HEK293 (cell line): ENCODE results near the gene ITFG2.

Experiments
- HOXA7 ChIP-seq: sonication (generic); formaldehyde crosslinking; IDR thresholded peaks from 2 replicates; pipeline ENCODE4 v1.8.1; 2022; ENCODE audit warnings: missing genetic modification reagents, borderline replicate concordance
- SP2 ChIP-seq: fragments of 450-650 bp; formaldehyde crosslinking; IDR thresholded peaks from 2 replicates; pipeline ENCODE4 v1.5.1; 2016; ENCODE audit warnings: missing biosample characterization, missing genetic modification characterization
- ZBTB20 ChIP-seq: fragments of 450-650 bp; formaldehyde crosslinking; IDR thresholded peaks from 2 replicates; pipeline ENCODE4 v1.5.1; 2016; ENCODE audit warnings: missing biosample characterization, missing genetic modification characterization
- ZBTB49 ChIP-seq: fragments of 450-650 bp; formaldehyde crosslinking; IDR thresholded peaks from 2 replicates; pipeline ENCODE4 v1.5.1; 2016; ENCODE audit warnings: missing biosample characterization, missing genetic modification characterization, low read depth
- ZEB2 ChIP-seq: fragments of 450-650 bp; formaldehyde crosslinking; IDR thresholded peaks from 2 replicates; pipeline ENCODE4 v1.5.1; 2016; ENCODE audit warnings: missing biosample characterization, missing genetic modification characterization
- ZIC2 ChIP-seq: fragments of 450-650 bp; formaldehyde crosslinking; IDR thresholded peaks from 2 replicates; pipeline ENCODE4 v1.5.1; 2016; ENCODE audit warnings: missing biosample characterization, missing genetic modification characterization
- ZNF133 ChIP-seq: fragments of 450-650 bp; formaldehyde crosslinking; IDR thresholded peaks from 2 replicates; pipeline ENCODE4 v1.5.1; 2016; ENCODE audit warnings: missing biosample characterization, missing genetic modification characterization
- ZNF211 ChIP-seq: fragments of 450-650 bp; formaldehyde crosslinking; IDR thresholded peaks from 2 replicates; pipeline ENCODE4 v1.5.1; 2016; ENCODE audit warnings: low read depth, missing biosample characterization, missing genetic modification characterization
- ZNF266 ChIP-seq: fragments of 450-650 bp; formaldehyde crosslinking; IDR thresholded peaks from 2 replicates; pipeline ENCODE4 v1.5.1; 2016; ENCODE audit warnings: missing biosample characterization, missing genetic modification characterization, low read depth
- ZNF280C ChIP-seq: fragments of 450-650 bp; formaldehyde crosslinking; IDR thresholded peaks from 2 replicates; pipeline ENCODE4 v1.5.1; 2016; ENCODE audit warnings: missing biosample characterization, missing genetic modification characterization
- ZNF280D ChIP-seq: fragments of 450-650 bp; formaldehyde crosslinking; IDR thresholded peaks from 2 replicates; pipeline ENCODE4 v1.5.1; 2016; ENCODE audit warnings: missing biosample characterization, missing genetic modification characterization
- ZNF350 ChIP-seq: fragments of 450-650 bp; formaldehyde crosslinking; IDR thresholded peaks from 2 replicates; pipeline ENCODE4 v1.5.0; 2017; ENCODE audit warnings: missing biosample characterization, mild to moderate bottlenecking, missing genetic modification characterization
- ZNF37A ChIP-seq: fragments of 450-650 bp; IDR thresholded peaks from 2 replicates; pipeline ENCODE4 v1.5.1; 2018; ENCODE audit warnings: missing biosample characterization, missing genetic modification characterization
- ZNF404 ChIP-seq: fragments of 450-650 bp; formaldehyde crosslinking; IDR thresholded peaks from 2 replicates; pipeline ENCODE4 v1.5.1; 2017; ENCODE audit warnings: missing biosample characterization, missing genetic modification characterization
- ZNF473 ChIP-seq: fragments of 450-650 bp; formaldehyde crosslinking; IDR thresholded peaks from 2 replicates; pipeline ENCODE4 v1.5.1; 2017; ENCODE audit warnings: missing biosample characterization, missing genetic modification characterization
- ZNF48 ChIP-seq: fragments of 450-650 bp; formaldehyde crosslinking; IDR thresholded peaks from 2 replicates; pipeline ENCODE4 v1.5.1; 2016; ENCODE audit warnings: missing biosample characterization, missing genetic modification characterization
- ZNF488 ChIP-seq: fragments of 450-650 bp; formaldehyde crosslinking; IDR thresholded peaks from 2 replicates; pipeline ENCODE4 v1.5.1; 2016; ENCODE audit warnings: missing biosample characterization, missing genetic modification characterization
- ZNF501 ChIP-seq: fragments of 450-650 bp; formaldehyde crosslinking; IDR thresholded peaks from 2 replicates; pipeline ENCODE4 v1.5.1; 2016; ENCODE audit warnings: missing biosample characterization, missing genetic modification characterization
- ZNF510 ChIP-seq: fragments of 450-650 bp; formaldehyde crosslinking; IDR thresholded peaks from 2 replicates; pipeline ENCODE4 v1.5.1; 2018; ENCODE audit warnings: mild to moderate bottlenecking, missing genetic modification characterization, missing biosample characterization; ENCODE audit not compliant: insufficient replicate concordance
- ZNF600 ChIP-seq: fragments of 450-650 bp; formaldehyde crosslinking; IDR thresholded peaks from 2 replicates; pipeline ENCODE4 v1.5.1; 2016; ENCODE audit warnings: missing biosample characterization, missing genetic modification characterization
- ZNF629 ChIP-seq: fragments of 450-650 bp; formaldehyde crosslinking; IDR thresholded peaks from 2 replicates; pipeline ENCODE4 v1.5.1; 2017; ENCODE audit warnings: missing biosample characterization, missing genetic modification characterization
- ZNF658 ChIP-seq: fragments of 450-650 bp; formaldehyde crosslinking; IDR thresholded peaks from 2 replicates; pipeline ENCODE4; 2016; ENCODE audit warnings: missing biosample characterization, missing genetic modification characterization
- ZNF660 ChIP-seq: fragments of 450-650 bp; IDR thresholded peaks from 2 replicates; pipeline ENCODE4 v1.5.1; 2018; ENCODE audit warnings: missing biosample characterization, mild to moderate bottlenecking, missing genetic modification characterization
- ZNF701 ChIP-seq: fragments of 450-650 bp; formaldehyde crosslinking; IDR thresholded peaks from 2 replicates; pipeline ENCODE4 v1.5.1; 2016; ENCODE audit warnings: missing biosample characterization, missing genetic modification characterization
- ZNF747 ChIP-seq: fragments of 450-650 bp; formaldehyde crosslinking; IDR thresholded peaks from 2 replicates; pipeline ENCODE4 v1.5.1; 2016; ENCODE audit warnings: missing biosample characterization, missing genetic modification characterization
- ZNF837 ChIP-seq: fragments of 450-650 bp; formaldehyde crosslinking; IDR thresholded peaks from 2 replicates; pipeline ENCODE4 v1.5.1; 2016; ENCODE audit warnings: missing biosample characterization, missing genetic modification characterization
- ZSCAN30 ChIP-seq: fragments of 450-650 bp; IDR thresholded peaks from 2 replicates; pipeline ENCODE4 v1.5.1; 2018; ENCODE audit warnings: missing biosample characterization, mild to moderate bottlenecking, missing genetic modification characterization, moderate library complexity
- ZXDB ChIP-seq: fragments of 450-650 bp; formaldehyde crosslinking; IDR thresholded peaks from 2 replicates; pipeline ENCODE4 v1.5.1; 2016; ENCODE audit warnings: missing biosample characterization, missing genetic modification characterization
- TF ChIP-seq, protein P1 (sequence below): fragments of 450-650 bp; formaldehyde crosslinking; IDR thresholded peaks from 2 replicates; pipeline ENCODE4 v1.5.1; 2017; ENCODE audit warnings: missing biosample characterization, missing genetic modification characterization
- TF ChIP-seq, protein P2 (sequence below): fragments of 450-650 bp; formaldehyde crosslinking; IDR thresholded peaks from 2 replicates; pipeline ENCODE4 v1.5.1; 2016; ENCODE audit warnings: missing biosample characterization, missing genetic modification characterization

The ITFG2 gene

DNA sequence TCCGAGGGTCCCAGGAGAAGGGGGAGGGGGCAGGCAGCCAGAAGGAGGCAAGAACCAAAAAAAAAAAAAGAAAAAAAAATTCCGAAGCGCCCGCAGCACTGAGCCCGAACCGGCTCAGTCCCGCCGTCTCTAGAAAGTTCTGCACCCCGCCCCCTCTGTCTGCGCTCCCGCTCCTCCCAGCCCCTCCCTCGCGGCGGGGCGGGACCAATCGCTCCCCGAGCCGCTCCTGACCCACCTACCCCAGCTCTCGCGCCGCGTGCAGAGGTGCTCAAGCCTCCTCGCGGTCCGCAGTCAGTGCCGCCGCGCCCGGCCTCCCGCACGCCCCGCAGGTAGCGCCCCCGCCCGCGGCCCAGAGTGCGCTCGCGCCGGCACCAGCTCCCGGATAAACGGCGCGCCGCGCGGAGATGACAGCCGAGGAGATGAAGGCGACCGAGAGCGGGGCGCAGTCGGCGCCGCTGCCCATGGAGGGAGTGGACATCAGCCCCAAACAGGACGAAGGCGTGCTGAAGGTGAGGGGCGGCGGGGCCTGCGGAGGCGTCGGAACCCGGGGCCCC, 17.7 kb upstream of the ITFG2 start, which contains the start of gene FKBP4 (continued):
- no peak for TF ChIP-seq ZNF280C
- TF ChIP-seq ZNF501 (tag by site-specific recombination) = no peak
- no peak for TF ChIP-seq ZNF510
- TF ChIP-seq SP2 = peak; percentile 85
- TF ChIP-seq ZNF133 (tag by site-specific recombination) = no peak
- TF ChIP-seq, protein P1, sequence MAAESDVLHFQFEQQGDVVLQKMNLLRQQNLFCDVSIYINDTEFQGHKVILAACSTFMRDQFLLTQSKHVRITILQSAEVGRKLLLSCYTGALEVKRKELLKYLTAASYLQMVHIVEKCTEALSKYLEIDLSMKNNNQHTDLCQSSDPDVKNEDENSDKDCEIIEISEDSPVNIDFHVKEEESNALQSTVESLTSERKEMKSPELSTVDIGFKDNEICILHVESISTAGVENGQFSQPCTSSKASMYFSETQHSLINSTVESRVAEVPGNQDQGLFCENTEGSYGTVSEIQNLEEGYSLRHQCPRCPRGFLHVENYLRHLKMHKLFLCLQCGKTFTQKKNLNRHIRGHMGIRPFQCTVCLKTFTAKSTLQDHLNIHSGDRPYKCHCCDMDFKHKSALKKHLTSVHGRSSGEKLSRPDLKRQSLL = peak; percentile 84
- TF ChIP-seq ZNF658 = no peak
- TF ChIP-seq ZXDB = no peak
- TF ChIP-seq ZNF211 (tag by site-specific recombination) = no peak
- no peak for TF ChIP-seq ZNF266 (tag by site-specific recombination)
- no peak for TF ChIP-seq ZNF701
- peak; percentile 53; the same call in 1 of the 2 replicates for TF ChIP-seq ZBTB20
- no peak for TF ChIP-seq ZNF488 (tag by site-specific recombination)
- no peak for TF ChIP-seq ZNF473
- peak; percentile 82 for TF ChIP-seq ZSCAN30 (tag by site-specific recombination)
- peak; percentile 71 for TF ChIP-seq ZNF37A (tag by site-specific recombination)
- TF ChIP-seq ZNF837 (tag by site-specific recombination) = no peak
- TF ChIP-seq ZEB2 (tag by site-specific recombination) = no peak
- no peak for TF ChIP-seq ZNF350
- no peak for TF ChIP-seq ZBTB49 (tag by site-specific recombination)
- TF ChIP-seq ZIC2 = peak; percentile 14; the same call in 1 of the 2 replicates
- no peak for TF ChIP-seq HOXA7 (CRISPR knock-in tag)
- no peak for TF ChIP-seq ZNF600 (tag by site-specific recombination)
- peak; percentile 9; the same call in 1 of the 2 replicates for TF ChIP-seq ZNF629
- TF ChIP-seq ZNF280D (tag by site-specific recombination) = no peak
- no peak for TF ChIP-seq ZNF48 (tag by site-specific recombination)
- TF ChIP-seq, protein P2, sequence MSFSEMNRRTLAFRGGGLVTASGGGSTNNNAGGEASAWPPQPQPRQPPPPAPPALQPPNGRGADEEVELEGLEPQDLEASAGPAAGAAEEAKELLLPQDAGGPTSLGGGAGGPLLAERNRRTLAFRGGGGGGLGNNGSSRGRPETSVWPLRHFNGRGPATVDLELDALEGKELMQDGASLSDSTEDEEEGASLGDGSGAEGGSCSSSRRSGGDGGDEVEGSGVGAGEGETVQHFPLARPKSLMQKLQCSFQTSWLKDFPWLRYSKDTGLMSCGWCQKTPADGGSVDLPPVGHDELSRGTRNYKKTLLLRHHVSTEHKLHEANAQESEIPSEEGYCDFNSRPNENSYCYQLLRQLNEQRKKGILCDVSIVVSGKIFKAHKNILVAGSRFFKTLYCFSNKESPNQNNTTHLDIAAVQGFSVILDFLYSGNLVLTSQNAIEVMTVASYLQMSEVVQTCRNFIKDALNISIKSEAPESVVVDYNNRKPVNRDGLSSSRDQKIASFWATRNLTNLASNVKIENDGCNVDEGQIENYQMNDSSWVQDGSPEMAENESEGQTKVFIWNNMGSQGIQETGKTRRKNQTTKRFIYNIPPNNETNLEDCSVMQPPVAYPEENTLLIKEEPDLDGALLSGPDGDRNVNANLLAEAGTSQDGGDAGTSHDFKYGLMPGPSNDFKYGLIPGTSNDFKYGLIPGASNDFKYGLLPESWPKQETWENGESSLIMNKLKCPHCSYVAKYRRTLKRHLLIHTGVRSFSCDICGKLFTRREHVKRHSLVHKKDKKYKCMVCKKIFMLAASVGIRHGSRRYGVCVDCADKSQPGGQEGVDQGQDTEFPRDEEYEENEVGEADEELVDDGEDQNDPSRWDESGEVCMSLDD (tag by site-specific recombination) = no peak
- no peak for TF ChIP-seq ZNF747 (tag by site-specific recombination)
- no peak for TF ChIP-seq ZNF404 (tag by site-specific recombination)
- peak; percentile 76; the same call in 1 of the 2 replicates for TF ChIP-seq ZNF660
